Neutrophil (primary cell): ENCODE results near the gene NBAS.

Experiments used
- H3K27ac ChIP-seq: fragments of 200-600 bp; sonication (generic); 2 replicates; pipeline ENCODE4 v1.5.1; 2016; ENCODE audit warnings: mild to moderate bottlenecking, moderate library complexity
- H3K27me3 ChIP-seq: fragments of 200-600 bp; sonication (generic); 2 replicates; pipeline ENCODE4 v1.6.0; 2016; ENCODE audit warnings: mild to moderate bottlenecking
- H3K36me3 ChIP-seq: fragments of 200-600 bp; sonication (generic); 2 replicates; pipeline ENCODE4 v1.5.1; 2017
- H3K4me1 ChIP-seq, 2 experiments: fragments of 200-600 bp in 1 of 2; sonication (generic) in 1 of 2; 1 replicate in 1 of 2; 2 replicates in 1 of 2; pipeline versions ENCODE4 v1.5.1 to v1.6.1; 2013 to 2016; ENCODE audit warnings: low read depth in 1 of 2, low read length in 1 of 2, mild to moderate bottlenecking in 1 of 2, moderate library complexity in 1 of 2; ENCODE audit not compliant: control insufficient read depth in 1 of 2, insufficient read depth in 1 of 2
- H3K4me3 ChIP-seq, 2 experiments: fragments of 200-600 bp in 1 of 2; sonication (generic) in 1 of 2; 1 replicate in 1 of 2; 2 replicates in 1 of 2; pipeline ENCODE4 v1.5.1; 2013 to 2016; ENCODE audit warnings: low read depth in 1 of 2, low read length in 1 of 2, mild to moderate bottlenecking in 1 of 2, moderate library complexity in 1 of 2
- H3K9me3 ChIP-seq: fragments of 200-600 bp; sonication (generic); 2 replicates; pipeline ENCODE4 v1.5.1; 2016
- TF ChIP-seq, protein P1 (sequence below): fragments of 200-600 bp; sonication (generic); IDR thresholded peaks from 2 replicates; pipeline ENCODE4 v1.5.1; 2016; ENCODE audit warnings: antibody characterized with exemption

Gene NBAS

GRCh38 chr2:15594291-15595256, 33.4 kb upstream of the NBAS start:
- Histone ChIP-seq H3K4me3 (no peak overlapping the region), H3K36me3 (peaks cover 41% of the 10 kb centered on the region), H3K27ac (no peak overlapping the region), H3K27me3 (no peaks in the 10 kb centered on the region), H3K9me3 (no peaks in the 10 kb centered on the region), H3K4me1 (peaks cover 11 to 20% of the 10 kb centered on the region in 2 experiments)
- TF ChIP-seq, protein P1, sequence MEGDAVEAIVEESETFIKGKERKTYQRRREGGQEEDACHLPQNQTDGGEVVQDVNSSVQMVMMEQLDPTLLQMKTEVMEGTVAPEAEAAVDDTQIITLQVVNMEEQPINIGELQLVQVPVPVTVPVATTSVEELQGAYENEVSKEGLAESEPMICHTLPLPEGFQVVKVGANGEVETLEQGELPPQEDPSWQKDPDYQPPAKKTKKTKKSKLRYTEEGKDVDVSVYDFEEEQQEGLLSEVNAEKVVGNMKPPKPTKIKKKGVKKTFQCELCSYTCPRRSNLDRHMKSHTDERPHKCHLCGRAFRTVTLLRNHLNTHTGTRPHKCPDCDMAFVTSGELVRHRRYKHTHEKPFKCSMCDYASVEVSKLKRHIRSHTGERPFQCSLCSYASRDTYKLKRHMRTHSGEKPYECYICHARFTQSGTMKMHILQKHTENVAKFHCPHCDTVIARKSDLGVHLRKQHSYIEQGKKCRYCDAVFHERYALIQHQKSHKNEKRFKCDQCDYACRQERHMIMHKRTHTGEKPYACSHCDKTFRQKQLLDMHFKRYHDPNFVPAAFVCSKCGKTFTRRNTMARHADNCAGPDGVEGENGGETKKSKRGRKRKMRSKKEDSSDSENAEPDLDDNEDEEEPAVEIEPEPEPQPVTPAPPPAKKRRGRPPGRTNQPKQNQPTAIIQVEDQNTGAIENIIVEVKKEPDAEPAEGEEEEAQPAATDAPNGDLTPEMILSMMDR = no peak

- Histone ChIP-seq H3K36me3 (peaks cover 30% of the 10 kb centered on the region), H3K27ac (no peak overlapping the region), H3K4me3 (no peak overlapping the region), H3K4me1 (peaks cover 11 to 20% of the 10 kb centered on the region in 2 experiments), H3K27me3 (no peaks in the 10 kb centered on the region), H3K9me3 (no peaks in the 10 kb centered on the region)
- TF ChIP-seq, protein P1 = no peak
Observed at GRCh38 chr2:15593327-15593705, 32.2 kb upstream of the NBAS start.

- H3K36me3 ChIP-seq = peaks cover 17% of the 10 kb centered on the region
- peaks cover 11 to 20% of the 10 kb centered on the region in 2 experiments for H3K4me1 ChIP-seq
- no peaks in the 10 kb centered on the region for H3K9me3 ChIP-seq
- no peaks in the 10 kb centered on the region for H3K27me3 ChIP-seq
- H3K27ac ChIP-seq = peak within 1 kb of the TSS; percentile 77
- TF ChIP-seq, protein P1 = no peak
- peak within 1 kb of the TSS; percentile 68 to 82 for H3K4me3 ChIP-seq
Observed at GRCh38 chr2:15591692-15592463, 30.7 kb upstream of the NBAS start, which contains the start of gene DDX1. Gene DDX1, plus strand, starts transcription at chr2:15591868. Its CDS starts 66 bp downstream, at chr2:15591934.

GRCh38 chr2:15591373-15591691, 30.2 kb upstream of the NBAS start:
- Histone ChIP-seq H3K27ac (peak overlapping the region; percentile 77), H3K27me3 (no peaks in the 10 kb centered on the region), H3K9me3 (no peaks in the 10 kb centered on the region), H3K36me3 (peaks cover 11% of the 10 kb centered on the region), H3K4me1 (peaks cover 11 to 20% of the 10 kb centered on the region in 2 experiments), H3K4me3 (peak overlapping the region; percentile 68 to 82)
- TF ChIP-seq, protein P1 = no peak

DNA sequence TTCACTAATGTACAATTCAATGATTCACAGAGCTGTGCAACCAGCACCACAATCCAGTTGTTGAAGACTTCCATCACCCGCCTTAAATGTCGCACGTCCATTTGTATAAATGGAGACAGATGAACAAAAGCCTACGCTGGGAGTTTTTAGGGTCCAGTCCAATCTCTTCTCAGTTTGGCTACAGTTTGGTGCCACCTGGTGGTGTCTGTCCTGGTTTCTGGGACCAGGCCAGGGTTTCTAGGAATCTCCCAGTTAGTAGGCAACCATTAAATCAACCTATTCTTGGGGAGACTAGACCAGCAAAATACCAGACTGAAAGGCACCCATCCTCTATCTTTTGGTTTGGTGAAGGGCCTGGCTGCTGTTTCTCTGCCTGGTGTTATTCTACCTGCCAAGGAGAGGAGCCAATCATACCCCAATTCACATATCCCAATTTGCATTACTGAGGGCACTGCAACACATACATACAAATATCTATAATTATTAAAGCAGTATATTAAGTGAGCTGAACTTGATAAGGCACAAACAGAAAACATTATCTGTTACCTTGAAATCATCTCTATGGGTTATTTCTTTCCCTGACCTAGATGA, 27.3 kb upstream of the NBAS start:
- TF ChIP-seq, protein P1 = no peak
- Histone ChIP-seq H3K4me3 (no peak overlapping the region), H3K4me1 (peaks cover 11 to 20% of the 10 kb centered on the region in 2 experiments), H3K36me3 (no peaks in the 10 kb centered on the region), H3K9me3 (no peaks in the 10 kb centered on the region), H3K27ac (no peak overlapping the region), H3K27me3 (no peaks in the 10 kb centered on the region)
